ENCODE measurements around the gene CASZ1.

The CASZ1 gene

DNA sequence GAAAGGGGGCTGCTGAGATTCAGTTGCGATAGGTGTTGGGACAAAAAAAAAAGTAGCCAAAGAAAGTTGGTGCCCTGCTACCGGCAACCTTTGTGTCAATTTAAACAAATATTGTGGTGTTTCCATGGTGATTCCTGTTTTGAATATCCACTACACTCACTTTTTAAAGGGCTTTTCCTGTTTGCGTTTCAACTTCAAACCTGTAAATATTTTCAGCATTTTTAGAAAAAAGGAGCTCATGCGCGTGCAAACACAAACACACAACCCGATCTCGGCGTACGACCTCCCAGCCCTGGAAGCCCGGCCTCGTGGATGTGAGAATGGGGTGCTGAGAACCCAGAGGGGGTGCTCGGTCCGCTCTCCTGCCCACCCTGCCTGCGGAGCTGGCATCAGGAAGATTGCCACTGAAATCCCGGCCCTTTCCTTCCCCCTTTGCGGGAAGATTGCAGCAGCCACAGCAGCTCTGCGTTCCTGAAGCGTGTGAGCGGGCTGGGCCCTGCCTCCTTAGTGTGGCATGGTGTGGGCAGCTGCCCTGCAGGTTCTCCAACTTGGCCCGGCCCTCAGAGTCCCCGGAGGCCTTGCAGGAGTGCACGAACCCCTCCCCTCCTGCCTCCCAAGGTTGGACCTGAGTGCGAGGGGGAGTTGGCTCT, 34.8 kb downstream of the CASZ1 start:
- in situ Hi-C loops (cut with HindIII; ENCODE audit: low pct_ligation_motif_present, low pct_unique_long_range_greater_than_20kb, low sequenced_read_pairs): no loop called here
- DNase-seq: no peak

- in situ Hi-C loops (cut with HindIII; ENCODE audit: low pct_ligation_motif_present, low pct_unique_long_range_greater_than_20kb, low sequenced_read_pairs): no loop called here
- DNase-seq: no peak
Observed at GRCh38 chr1:10760566-10761502, 35.6 kb downstream of the CASZ1 start.

GRCh38 chr1:10759413-10760200, 36.8 kb downstream of the CASZ1 start:
- in situ Hi-C loops (cut with HindIII; ENCODE audit: low pct_ligation_motif_present, low pct_unique_long_range_greater_than_20kb, low sequenced_read_pairs): no loop called here
- DNase-seq: no peak

- no peak for DNase-seq
Observed at GRCh38 chr1:10756842-10757241, 39.6 kb downstream of the CASZ1 start.

DNA sequence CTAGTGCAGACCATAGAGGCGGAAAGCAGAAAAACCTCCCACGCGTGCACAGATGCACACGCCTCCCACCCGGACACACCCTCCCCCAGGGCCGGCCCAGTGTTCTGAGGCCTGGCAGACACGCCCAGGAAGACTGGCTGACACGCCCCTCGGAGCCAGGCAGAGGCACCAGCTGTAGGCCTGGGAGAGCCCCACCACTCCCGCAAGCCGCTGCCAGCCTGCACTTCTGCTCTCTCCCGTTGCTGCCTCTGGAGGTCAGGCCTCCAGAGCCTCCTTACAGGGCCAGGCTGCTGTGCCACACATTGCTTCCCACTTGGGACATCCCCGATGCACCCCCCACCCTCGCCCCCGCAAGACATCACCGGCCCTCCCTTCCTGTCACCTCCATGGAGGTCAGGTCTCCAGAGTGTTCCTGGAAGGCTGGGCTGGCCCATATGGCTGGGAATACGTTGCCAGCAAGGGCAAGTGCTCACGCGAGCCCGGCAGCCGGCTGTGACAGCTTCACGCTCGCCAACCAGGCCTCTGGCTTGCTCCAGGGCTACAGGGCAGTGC, 40.4 kb downstream of the CASZ1 start:
- DNase-seq: no peak
- in situ Hi-C loops (cut with HindIII; ENCODE audit: low pct_ligation_motif_present, low pct_unique_long_range_greater_than_20kb, low sequenced_read_pairs): no loop called here

More at GRCh38 chr1:10756842-10757241, 39.6 kb downstream of the CASZ1 start:
- in situ Hi-C loops (cut with HindIII; ENCODE audit: low pct_ligation_motif_present, low pct_unique_long_range_greater_than_20kb, low sequenced_read_pairs): no loop called here

GRCh38 chr1:10754568-10755329, 41.7 kb downstream of the CASZ1 start:
- in situ Hi-C loops (cut with HindIII; ENCODE audit: low pct_ligation_motif_present, low pct_unique_long_range_greater_than_20kb, low sequenced_read_pairs): no loop called here
- DNase-seq: no peak

DNA sequence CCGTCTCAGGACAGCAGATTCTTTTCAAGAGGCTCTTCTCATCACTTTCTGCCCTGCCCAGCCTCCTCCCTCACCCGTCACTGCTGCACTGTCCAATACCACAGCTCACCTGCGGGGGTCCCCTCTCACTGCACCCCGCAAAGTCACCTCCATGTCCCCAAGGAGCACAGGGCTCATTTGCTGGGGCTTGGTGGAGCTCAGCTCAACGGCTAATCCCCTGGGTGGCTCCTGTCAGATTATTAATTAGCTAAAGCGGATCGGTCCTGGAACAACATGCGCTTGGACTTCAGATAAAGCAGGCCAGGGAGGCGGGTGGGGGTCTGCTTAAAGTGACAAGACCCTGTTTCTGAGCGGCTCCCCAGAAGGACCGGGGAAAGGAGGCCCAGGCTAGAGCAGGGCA, 43.1 kb downstream of the CASZ1 start:
- in situ Hi-C loops (cut with HindIII; ENCODE audit: low pct_ligation_motif_present, low pct_unique_long_range_greater_than_20kb, low sequenced_read_pairs): no loop called here
- no peak for DNase-seq

DNA sequence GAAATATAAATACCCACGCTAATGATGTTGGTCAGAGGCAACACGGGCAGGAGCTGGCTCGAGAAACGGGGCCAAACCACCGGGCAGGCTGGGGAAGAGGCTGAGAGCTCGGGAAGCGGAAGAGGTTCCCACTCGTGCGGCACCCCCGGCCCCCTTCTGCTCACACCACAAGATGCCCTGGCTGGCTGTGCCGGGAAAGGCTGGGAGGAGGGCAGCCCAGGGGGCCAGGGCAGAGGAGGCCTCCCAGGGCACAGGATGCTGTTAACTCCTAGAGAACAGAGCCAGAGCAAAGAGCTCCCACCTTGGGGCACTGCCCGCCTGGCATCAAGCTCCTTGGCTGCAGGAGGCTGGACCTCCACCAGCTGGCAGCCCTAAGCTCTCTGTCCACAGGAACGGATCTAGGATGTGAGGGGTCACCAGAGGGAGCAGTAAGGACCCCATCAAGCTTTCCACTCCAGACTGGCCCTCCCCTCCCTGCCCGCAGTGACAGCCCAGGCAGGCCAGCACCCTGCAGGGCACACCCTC, 44.8 kb downstream of the CASZ1 start:
- DNase-seq: no peak
- in situ Hi-C loops (cut with HindIII; ENCODE audit: low pct_ligation_motif_present, low pct_unique_long_range_greater_than_20kb, low sequenced_read_pairs): no loop called here

DNA sequence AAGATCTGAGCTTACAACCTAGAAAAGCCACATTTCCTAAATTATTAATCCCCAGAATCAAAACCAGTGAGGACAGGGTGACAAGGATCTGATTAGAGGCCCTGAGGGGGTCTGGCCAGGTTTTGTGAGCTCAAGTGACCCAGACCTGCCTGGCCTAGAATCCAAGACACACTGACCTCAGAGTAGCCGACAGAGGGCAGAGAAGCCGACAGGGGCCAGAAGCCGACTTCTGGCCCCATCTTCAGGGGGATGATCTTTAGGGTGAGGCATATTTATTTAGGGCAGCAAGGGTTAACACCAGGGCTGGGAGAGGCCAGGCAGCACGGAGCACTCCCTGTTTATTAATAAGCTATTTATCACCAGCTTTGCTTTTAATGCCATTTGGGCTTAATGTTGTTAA, 45.3 kb downstream of the CASZ1 start:
- no peak for DNase-seq

GRCh38 chr1:10745886-10746455, 50.5 kb downstream of the CASZ1 start:
- DNase-seq: no peak
- in situ Hi-C loops (cut with HindIII; ENCODE audit: low pct_ligation_motif_present, low pct_unique_long_range_greater_than_20kb, low sequenced_read_pairs): no loop called here

More for the DNA sequence above, 45.3 kb downstream of the CASZ1 start:
- in situ Hi-C loops (cut with HindIII; ENCODE audit: low pct_ligation_motif_present, low pct_unique_long_range_greater_than_20kb, low sequenced_read_pairs): no loop called here

DNA sequence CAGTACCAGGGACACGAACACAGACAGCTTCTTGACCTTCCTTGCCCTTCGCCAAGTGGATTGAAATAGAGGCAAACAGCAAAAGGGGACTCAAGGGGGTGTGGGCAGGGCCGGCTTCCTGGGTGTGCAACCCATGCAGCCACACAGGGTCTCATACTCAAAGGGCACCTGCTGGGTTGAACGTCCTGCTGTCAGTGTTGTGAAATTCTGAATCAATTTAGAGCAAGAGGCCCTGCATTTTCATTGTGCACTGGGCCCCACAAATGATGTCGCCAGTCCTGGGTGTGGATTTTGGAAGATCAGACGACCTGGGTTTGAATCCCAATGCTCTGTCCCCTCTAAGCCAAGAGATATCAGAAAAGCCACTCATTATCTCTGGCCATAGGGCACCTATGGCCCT, 51.1 kb downstream of the CASZ1 start:
- in situ Hi-C loops (cut with HindIII; ENCODE audit: low pct_ligation_motif_present, low pct_unique_long_range_greater_than_20kb, low sequenced_read_pairs): no loop called here
- DNase-seq: no peak

DNA sequence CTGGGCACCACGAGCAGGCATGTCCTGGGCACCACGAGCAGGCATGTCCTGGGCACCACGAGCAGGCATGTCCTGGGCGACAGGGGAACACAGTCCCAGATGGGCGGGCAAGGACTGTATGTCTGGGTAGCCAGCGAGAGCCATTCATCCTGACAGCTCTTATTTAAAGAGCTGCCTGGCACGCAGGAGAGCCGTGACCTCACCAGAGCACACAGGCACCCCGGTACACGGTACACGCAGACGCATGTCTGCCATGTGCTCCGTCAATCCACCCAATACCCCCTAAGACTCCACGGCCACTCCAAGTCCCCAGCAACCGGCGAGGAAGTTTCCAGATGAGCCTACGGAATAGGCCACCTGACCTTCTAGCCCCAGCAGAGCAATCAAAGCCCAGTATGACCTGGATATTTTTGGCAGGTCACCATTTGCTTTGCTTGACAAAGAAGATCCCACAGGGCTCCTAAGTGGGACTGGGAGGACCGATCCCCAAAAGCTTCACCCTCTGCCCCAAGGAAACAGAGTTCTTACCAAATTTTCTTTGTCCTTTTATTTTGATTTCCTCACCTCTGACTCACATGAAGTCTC, 51.7 kb downstream of the CASZ1 start:
- in situ Hi-C loops (cut with HindIII; ENCODE audit: low pct_ligation_motif_present, low pct_unique_long_range_greater_than_20kb, low sequenced_read_pairs): no loop called here
- no peak for DNase-seq

GRCh38 chr1:10744029-10744428, 52.4 kb downstream of the CASZ1 start:
- DNase-seq: no peak
- in situ Hi-C loops (cut with HindIII; ENCODE audit: low pct_ligation_motif_present, low pct_unique_long_range_greater_than_20kb, low sequenced_read_pairs): no loop called here

- in situ Hi-C loops (cut with HindIII; ENCODE audit: low pct_ligation_motif_present, low pct_unique_long_range_greater_than_20kb, low sequenced_read_pairs): no loop called here
Observed at GRCh38 chr1:10741696-10742095, 54.8 kb downstream of the CASZ1 start.

DNA sequence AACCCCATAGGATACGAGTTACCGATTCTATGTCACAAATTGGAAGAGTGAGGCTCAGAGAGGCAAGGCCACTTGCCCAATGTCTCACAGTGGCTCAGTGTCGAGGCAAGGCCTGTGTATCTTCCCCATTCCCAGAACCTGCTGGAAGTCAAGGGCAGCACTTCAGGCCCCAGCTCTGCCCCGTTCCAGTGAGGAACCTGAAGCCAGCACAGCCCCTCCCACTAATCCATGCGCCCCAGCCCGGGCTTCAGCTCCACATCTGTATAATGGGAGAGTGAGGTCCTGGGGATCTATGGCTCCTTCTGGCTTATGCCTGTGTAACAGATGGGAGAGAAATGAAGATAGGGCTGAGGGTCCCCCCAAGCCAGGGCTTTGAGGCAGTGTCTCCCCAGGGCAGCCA, 56.3 kb downstream of the CASZ1 start:
- in situ Hi-C loops (cut with HindIII; ENCODE audit: low pct_ligation_motif_present, low pct_unique_long_range_greater_than_20kb, low sequenced_read_pairs): no loop called here
- no peak for DNase-seq

More at GRCh38 chr1:10741696-10742095, 54.8 kb downstream of the CASZ1 start:
- no peak for DNase-seq

GRCh38 chr1:10739589-10739988, 56.9 kb downstream of the CASZ1 start:
- in situ Hi-C loops (cut with HindIII; ENCODE audit: low pct_ligation_motif_present, low pct_unique_long_range_greater_than_20kb, low sequenced_read_pairs): no loop called here
- DNase-seq: no peak

Data from ACHN (cell line).